H9 (cell line): ENCODE data around the gene CTAGE1. TPM values are rescaled to one million over a fixed set of nuclear protein-coding genes. Genes with fewer than 3 reads are reported as not detected.

Source experiments
- DNase-seq: peaks from one replicate; pipeline ENCODE4 v3.0.0-alpha.2; 2017
- H2AFZ ChIP-seq: one replicate; pipeline ENCODE4 v1.6.1; 2013; ENCODE audit warnings: mild to moderate bottlenecking, low read length, control low read depth, moderate library complexity
- H2AK5ac ChIP-seq: 2 replicates; pipeline ENCODE4 v1.6.1; 2013; ENCODE audit warnings: low read length, control low read depth, mixed read lengths; ENCODE audit not compliant: insufficient read length
- H2BK120ac ChIP-seq: one replicate; pipeline ENCODE4 v1.6.1; 2013; ENCODE audit warnings: low read depth, mild to moderate bottlenecking, low read length, control low read depth, inconsistent platforms; ENCODE audit not compliant: poor library complexity, severe bottlenecking
- H2BK12ac ChIP-seq: 2 replicates; pipeline ENCODE4 v1.6.1; 2013; ENCODE audit warnings: low read length, control low read depth, mixed read lengths, low read depth; ENCODE audit not compliant: insufficient read length
- H2BK15ac ChIP-seq: 2 replicates; pipeline ENCODE4 v1.6.1; 2013; ENCODE audit warnings: low read depth, low read length, control low read depth
- H2BK20ac ChIP-seq: one replicate; pipeline ENCODE4 v1.6.1; 2013; ENCODE audit warnings: low read depth, mild to moderate bottlenecking, low read length, control low read depth, inconsistent platforms; ENCODE audit not compliant: poor library complexity, severe bottlenecking
- H2BK5ac ChIP-seq: 2 replicates; pipeline ENCODE4 v1.6.1; 2013; ENCODE audit warnings: low read length, control low read depth, mixed read lengths; ENCODE audit not compliant: insufficient read length
- H3K14ac ChIP-seq: 2 replicates; pipeline ENCODE4 v1.6.1; 2013; ENCODE audit warnings: low read length, control low read depth; ENCODE audit not compliant: insufficient read depth
- H3K18ac ChIP-seq: 2 replicates; pipeline ENCODE4 v1.6.1; 2013; ENCODE audit warnings: low read depth, mild to moderate bottlenecking, mixed read lengths, low read length, control low read depth; ENCODE audit not compliant: insufficient read length
- H3K23ac ChIP-seq: 2 replicates; pipeline ENCODE4 v1.6.1; 2013; ENCODE audit warnings: low read length, control low read depth, mixed read lengths, low read depth; ENCODE audit not compliant: insufficient read length
- H3K23me2 ChIP-seq: 2 replicates; pipeline ENCODE4 v1.6.1; 2013; ENCODE audit warnings: low read depth, mild to moderate bottlenecking, mixed read lengths, low read length, control low read depth; ENCODE audit not compliant: insufficient read length, poor library complexity, severe bottlenecking
- H3K27ac ChIP-seq: 2 replicates; pipeline ENCODE4 v1.5.1; 2013; ENCODE audit warnings: low read length, control low read depth, mixed read lengths, low read depth; ENCODE audit not compliant: insufficient read length
- H3K27me3 ChIP-seq: 2 replicates; pipeline ENCODE4 v1.6.1; 2013; ENCODE audit warnings: low read length, control low read depth, inconsistent platforms; ENCODE audit not compliant: insufficient read depth
- H3K4ac ChIP-seq: 2 replicates; pipeline ENCODE4 v1.6.1; 2013; ENCODE audit warnings: low read depth, mild to moderate bottlenecking, control low read depth, inconsistent platforms, low read length, moderate library complexity
- H3K4me1 ChIP-seq: 2 replicates; pipeline ENCODE4 v1.6.1; 2013; ENCODE audit warnings: low read length, control low read depth, inconsistent platforms; ENCODE audit not compliant: insufficient read depth
- H3K4me2 ChIP-seq: 2 replicates; pipeline ENCODE4 v1.6.1; 2013; ENCODE audit warnings: low read length, control low read depth, mixed read lengths; ENCODE audit not compliant: insufficient read length, insufficient read depth
- H3K56ac ChIP-seq: 2 replicates; pipeline ENCODE4 v1.6.1; 2013; ENCODE audit warnings: low read depth, mild to moderate bottlenecking, mixed read lengths, low read length, control low read depth; ENCODE audit not compliant: insufficient read length
- H3K79me1 ChIP-seq: 2 replicates; pipeline ENCODE4 v1.6.1; 2013; ENCODE audit warnings: low read depth, mild to moderate bottlenecking, moderate library complexity, low read length, control low read depth, inconsistent platforms; ENCODE audit not compliant: insufficient read depth, poor library complexity, severe bottlenecking
- H3K79me2 ChIP-seq: 2 replicates; pipeline ENCODE4 v1.6.1; 2013; ENCODE audit warnings: low read length, control low read depth, inconsistent platforms; ENCODE audit not compliant: insufficient read depth
- H3K9ac ChIP-seq: 2 replicates; pipeline ENCODE4 v1.6.1; 2013; ENCODE audit warnings: low read length, control low read depth, mixed read lengths; ENCODE audit not compliant: insufficient read length; ENCODE audit errors: extremely low read depth
- H3K9me3 ChIP-seq: one replicate; pipeline ENCODE4 v1.6.1; 2013; ENCODE audit warnings: low read depth, low read length, inconsistent platforms; ENCODE audit not compliant: control insufficient read depth
- H3T11ph ChIP-seq: one replicate; pipeline ENCODE4 v1.6.1; 2013; ENCODE audit warnings: mild to moderate bottlenecking, low read length, control low read depth, inconsistent platforms
- H4K20me1 ChIP-seq: one replicate; pipeline ENCODE4 v1.6.1; 2013; ENCODE audit not compliant: control insufficient read depth, insufficient read length, insufficient read depth
- H4K5ac ChIP-seq: 2 replicates; pipeline ENCODE4 v1.6.1; 2013; ENCODE audit warnings: low read depth, mild to moderate bottlenecking, mixed read lengths, low read length, control low read depth; ENCODE audit not compliant: insufficient read length
- H4K8ac ChIP-seq: replicated peaks from 2 replicates; pipeline ENCODE4 v1.6.1; 2013; ENCODE audit warnings: low read length, control low read depth, mixed read lengths, low read depth; ENCODE audit not compliant: insufficient read length
- H4K91ac ChIP-seq: 2 replicates; pipeline ENCODE4 v1.6.1; 2013; ENCODE audit warnings: low read depth, mild to moderate bottlenecking, moderate library complexity, mixed read lengths, low read length, control low read depth; ENCODE audit not compliant: insufficient read length
- H3K27ac Mint-ChIP-seq, 3 experiments: 2 replicates in 2 of 3; 3 replicates in 1 of 3; pipeline ENCODE4 v1.8.0; 2020 to 2021; ENCODE audit warnings: mixed read lengths in 3 of 3, mild to moderate bottlenecking in 1 of 3, moderate library complexity in 1 of 3
- H3K27me3 Mint-ChIP-seq: 2 replicates; pipeline ENCODE4 v1.8.0; 2021; ENCODE audit warnings: low read depth, mild to moderate bottlenecking, moderate library complexity, mixed read lengths
- H3K36me3 Mint-ChIP-seq, 3 experiments: 2 replicates in 2 of 3; 3 replicates in 1 of 3; pipeline ENCODE4 v1.8.0; 2020 to 2021; ENCODE audit warnings: low read depth in 3 of 3, mixed read lengths in 3 of 3; ENCODE audit not compliant: insufficient read depth in 1 of 3
- H3K4me1 Mint-ChIP-seq, 2 experiments: 2 replicates each; pipeline ENCODE4 v1.8.0; 2020; ENCODE audit warnings: mixed read lengths in 2 of 2
- H3K4me3 Mint-ChIP-seq, 2 experiments: 2 replicates in 1 of 2; 3 replicates in 1 of 2; pipeline ENCODE4 v1.8.0; 2020 to 2021; ENCODE audit warnings: mild to moderate bottlenecking in 2 of 2, mixed read lengths in 2 of 2, moderate library complexity in 1 of 2
- H3K9me3 Mint-ChIP-seq, 2 experiments: 2 replicates in 1 of 2; 3 replicates in 1 of 2; pipeline ENCODE4 v1.8.0; 2020; ENCODE audit warnings: mild to moderate bottlenecking in 2 of 2, mixed read lengths in 2 of 2, moderate library complexity in 1 of 2
- CTCF ChIP-seq: fragments of 200-600 bp; sonication (generic); conservative IDR thresholded peaks from 3 replicates; pipeline ENCODE4 v1.8.0; 2021; ENCODE audit warnings: antibody characterized with exemption, mild to moderate bottlenecking
- WGBS: extraction: QIAGEN DNeasy Blood & Tissue Kit; methylation state at CpG from one replicate; pipeline ENCODE4 v1.1.7; 2013; ENCODE audit warnings: missing lambda C conversion rate, low lambda C conversion rate, mixed read lengths; ENCODE audit not compliant: insufficient read length; ENCODE audit errors: extremely low coverage; 5-methylcytosine and 5-hydroxymethylcytosine counted together
- total RNA-seq: library from RNA; stranded (reverse); gene quantifications from 2 replicates; pipeline ENCODE4 v1.2.1, GENCODE V29; 2021

The CTAGE1 gene
- total RNA-seq, 1 experiment from 2014 or later: not detected

GRCh38 chr18:22398464-22398863 is 19.3 kb downstream of the CTAGE1 start:
- Histone ChIP-seq H4K5ac (no peak overlapping the region), H3K79me1 (no peaks in the 10 kb centered on the region), H3K9me3 (no peaks in the 10 kb centered on the region), H2BK20ac (no peak overlapping the region), H3K9ac (no peak overlapping the region), H3K27me3 (no peaks in the 10 kb centered on the region), H3T11ph (no peak overlapping the region), H2BK120ac (no peak overlapping the region), H3K14ac (no peak overlapping the region), H2BK12ac (no peak overlapping the region), H3K56ac (no peak overlapping the region), H3K79me2 (no peaks in the 10 kb centered on the region), H3K4me1 (peaks cover 4% of the 10 kb centered on the region), H3K23me2 (no peaks in the 10 kb centered on the region), H2AK5ac (no peak overlapping the region), H3K23ac (no peak overlapping the region), H2AFZ (no peak overlapping the region), H2BK15ac (no peak overlapping the region), H4K91ac (no peak overlapping the region), H3K18ac (no peak overlapping the region), H4K20me1 (no peaks in the 10 kb centered on the region), H2BK5ac (no peak overlapping the region), H4K8ac (no peak overlapping the region), H3K4ac (no peak overlapping the region), H3K27ac (no peak overlapping the region), H3K4me2 (no peak overlapping the region)
- no CpG with 5 or more reads among the region's 4 CpGs for WGBS
- no peak for DNase-seq
- no peak for TF ChIP-seq CTCF
- H3K4me1 Mint-ChIP-seq: peaks cover 16 to 31% of the 10 kb centered on the region in 2 experiments
- H3K27ac Mint-ChIP-seq: no peak overlapping the region
- H3K27me3 Mint-ChIP-seq: peaks cover 2% of the 10 kb centered on the region; the same call in 1 of the 2 replicates
- H3K36me3 Mint-ChIP-seq: no peaks in the 10 kb centered on the region
- H3K4me3 Mint-ChIP-seq: no peak overlapping the region
- H3K9me3 Mint-ChIP-seq: no peaks in the 10 kb centered on the region; a peak in 1 of 5 replicates
